ENCODE results near the gene ATP1A2. TPM values are rescaled to one million over a fixed set of nuclear protein-coding genes. Genes with fewer than 3 reads are reported as not detected.

ATP1A2 gene
- total and polyA plus RNA-seq, 2 of the 8 experiments (the other 6 are each of a cell fraction or from before 2014, with no cell fraction given): 39.7 to 40.8 TPM

DNA sequence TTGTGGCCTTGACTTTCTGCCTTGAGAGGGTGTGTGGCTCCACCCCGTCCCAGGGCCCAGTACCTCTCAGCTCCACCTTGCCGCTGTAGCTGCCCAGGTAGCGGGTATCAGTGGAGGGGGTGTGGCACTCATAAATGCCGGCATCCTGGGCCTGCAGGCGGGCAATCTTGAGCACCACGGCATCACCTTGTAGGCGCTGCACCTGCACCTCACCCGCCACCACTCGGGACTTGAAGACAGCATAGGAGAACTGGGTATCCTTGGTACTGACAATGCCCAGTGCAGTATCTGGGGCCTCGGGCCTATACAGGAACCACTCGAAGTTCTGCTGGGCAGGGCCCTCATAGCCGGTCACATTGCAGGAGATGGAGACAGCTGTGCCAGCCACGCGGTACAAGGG, 20.8 kb upstream of the ATP1A2 start:
- Histone ChIP-seq H3K36me3 (ENCODE audit: control insufficient read depth in 2 of 4, insufficient read depth in 4 of 4, low read length in 3 of 4) (peaks cover 10 to 35% (median 22%) of the 10 kb centered on the region in 4 experiments), H3K9me3 (ENCODE audit: insufficient read depth in 2 of 2, low read depth in 1 of 2, low read length in 1 of 2) (no peaks in the 10 kb centered on the region; a peak in 1 of 4 replicates), H3K14ac (ENCODE audit: insufficient read length) (no peak overlapping the region), H2BK5ac (ENCODE audit: low read depth, low read length) (0 out of 2 replicates have a peak overlapping the region, but pooled peaks have one; percentile 41), H2AK5ac (ENCODE audit: low read depth, low read length) (peak overlapping the region; percentile 91; the same call in 1 of the 2 replicates), H3K27ac (ENCODE audit: low read depth, low read length) (peak overlapping the region; percentile 25; the same call in 1 of the 2 replicates), H3K79me2 (ENCODE audit: control insufficient read depth in 1 of 2, insufficient read depth in 2 of 2, low read length in 2 of 2) (peaks cover 0 to 36% of the 10 kb centered on the region in 2 experiments; a peak in 2 of 4 replicates), H3K56ac (replicated peaks; ENCODE audit: insufficient read length, low read depth, low read length) (no peak overlapping the region), H3K18ac (ENCODE audit: extremely low read depth, low read length) (peak overlapping the region; percentile 98; the same call in 1 of the 2 replicates), H2BK120ac (replicated peaks; ENCODE audit: low read depth, low read length) (no peak overlapping the region), H4K8ac (ENCODE audit: extremely low read depth, insufficient read depth, low read length) (no peak overlapping the region), H3K79me1 (ENCODE audit: low read depth, low read length) (peaks cover 14% of the 10 kb centered on the region), H4K5ac (ENCODE audit: insufficient read length, low read depth, low read length) (no peak overlapping the region), H3K4me3 (ENCODE audit: extremely low read depth in 1 of 4, insufficient read depth in 2 of 4, low read depth in 3 of 4, low read length in 4 of 4) (no peak overlapping the region), H2BK15ac (ENCODE audit: low read length) (peak overlapping the region; percentile 31; the same call in 1 of the 2 replicates), H3K23ac (ENCODE audit: insufficient read length) (no peak overlapping the region), H3K4me2 (ENCODE audit: insufficient read depth in 1 of 2, low read depth in 2 of 2, low read length in 2 of 2) (peak overlapping the region in 1 of 2 experiments; percentile 71; a peak in 1 of 4 replicates), H2BK12ac (ENCODE audit: low read depth, low read length) (peak overlapping the region; percentile 99; the same call in 1 of the 2 replicates), H3K23me2 (ENCODE audit: low read depth, low read length) (peaks cover 19% of the 10 kb centered on the region), H3K4me1 (replicated peaks in 1 of 4; ENCODE audit: control insufficient read depth in 3 of 4, insufficient read depth in 4 of 4, low read length in 3 of 4) (peaks cover 9 to 38% (median 29%) of the 10 kb centered on the region in 4 experiments), H4K20me1 (replicated peaks in 1 of 2; ENCODE audit: control insufficient read depth in 1 of 2, insufficient read depth in 2 of 2, low read length in 2 of 2) (peaks cover 0 to 4% of the 10 kb centered on the region in 2 experiments), H2BK20ac (ENCODE audit: low read length) (peak overlapping the region; percentile 25; the same call in 1 of the 2 replicates), H3K27me3 (replicated peaks in 1 of 4; ENCODE audit: control insufficient read depth in 3 of 4, extremely low read depth in 1 of 4, insufficient read depth in 3 of 4, low read length in 3 of 4) (no peaks in the 10 kb centered on the region), H2AFZ (ENCODE audit: low read length) (no peak overlapping the region), H3K9ac (replicated peaks in 1 of 4; ENCODE audit: extremely low read depth in 1 of 4, low read depth in 3 of 4, low read length in 3 of 4) (no peak overlapping the region), H4K91ac (replicated peaks; ENCODE audit: insufficient read length, low read length) (peak overlapping the region; percentile 96), H3K4ac (replicated peaks; ENCODE audit: insufficient read length, low read depth, low read length) (no peak overlapping the region)
- FAIRE-seq (no peak), DNase-seq (ENCODE audit: low read depth in 1 of 2, low spot score in 2 of 2) (no peak)
- ChIA-PET CTCF (ENCODE audit: partially characterized antibody) (interaction anchor here (1.0 to 50.1 kb wide), 6 partner anchors 9 to 157 kb away, joined by 3 to 1874 read pairs (median 8); partner anchors contain the start of genes KCNJ10 and KCNJ9), POLR2A (ENCODE audit: partially characterized antibody) (interaction anchor here (1.1 to 5.1 kb wide), 5 partner anchors 8 to 167 kb away, joined by 3 to 39 read pairs (median 5); partner anchors contain the start of genes DCAF8 and KCNJ10)
- WGBS, 2 experiments (ENCODE audit: extremely low coverage in 1 of 2, insufficient coverage in 1 of 2, insufficient read length in 1 of 2, insufficient replicate concordance in 2 of 2, low coverage in 1 of 2, low lambda C conversion rate in 2 of 2, missing lambda C conversion rate in 1 of 2): 94% methylated on average over 14 of the region's 14 CpGs; no CpG with 5 or more reads in 1 of the 2 experiments
- TF ChIP-seq, protein P1, sequence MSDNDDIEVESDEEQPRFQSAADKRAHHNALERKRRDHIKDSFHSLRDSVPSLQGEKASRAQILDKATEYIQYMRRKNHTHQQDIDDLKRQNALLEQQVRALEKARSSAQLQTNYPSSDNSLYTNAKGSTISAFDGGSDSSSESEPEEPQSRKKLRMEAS (IDR thresholded peaks at IDR 0.05): no peak
- TF ChIP-seq SIRT6 (IDR thresholded peaks at IDR 0.05; ENCODE audit: low read length) (no peak), EZH2 (IDR thresholded peaks at IDR 0.05; ENCODE audit: low read depth, low read length, severe bottlenecking) (no peak), BRCA1 (IDR thresholded peaks at IDR 0.05; ENCODE audit: low read depth, low read length) (no peak), RBBP5 (IDR thresholded peaks at IDR 0.05; ENCODE audit: borderline replicate concordance, low read depth, low read length) (no peak), SP4 (IDR thresholded peaks at IDR 0.05; ENCODE audit: low read length) (no peak), SIN3A (conservative IDR thresholded peaks at IDR 0.05 in 1 of 2, IDR thresholded peaks at IDR 0.05 in 1 of 2; ENCODE audit: low read depth in 1 of 2, low read length in 2 of 2) (no peak), CREB1 (IDR thresholded peaks at IDR 0.05) (no peak), TCF12 (IDR thresholded peaks at IDR 0.05; ENCODE audit: low read depth, low read length) (no peak), JUND (IDR thresholded peaks at IDR 0.05; ENCODE audit: low read length) (no peak)
- TF ChIP-seq, protein P2, sequence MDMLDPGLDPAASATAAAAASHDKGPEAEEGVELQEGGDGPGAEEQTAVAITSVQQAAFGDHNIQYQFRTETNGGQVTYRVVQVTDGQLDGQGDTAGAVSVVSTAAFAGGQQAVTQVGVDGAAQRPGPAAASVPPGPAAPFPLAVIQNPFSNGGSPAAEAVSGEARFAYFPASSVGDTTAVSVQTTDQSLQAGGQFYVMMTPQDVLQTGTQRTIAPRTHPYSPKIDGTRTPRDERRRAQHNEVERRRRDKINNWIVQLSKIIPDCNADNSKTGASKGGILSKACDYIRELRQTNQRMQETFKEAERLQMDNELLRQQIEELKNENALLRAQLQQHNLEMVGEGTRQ (IDR thresholded peaks at IDR 0.05; ENCODE audit: low read length): no peak
